Measurements from ENCODE around the gene CHKA. TPM values are rescaled to one million over a fixed set of nuclear protein-coding genes. Genes with fewer than 3 reads are reported as not detected.
A peak's percentile ranks its signal among the peaks of the same experiment; 100 is the strongest.
"Not testable (repeated sequence)": the region's sequence is repeated elsewhere in the genome, so short reads cannot be mapped to it uniquely, and the experiment has no call there.

CHKA gene
- total RNA-seq, 2 donors from 2014 or later, result 11.6 to 16.7 TPM

- H3K4me1 Mint-ChIP-seq (ENCODE audit: low read depth); ATAC-seq (replicated peaks in 1 of 2); H3K4me3 Mint-ChIP-seq; H3K9me3 Mint-ChIP-seq; H3K27ac Mint-ChIP-seq; H3K27me3 Mint-ChIP-seq (ENCODE audit: low read depth); DNase-seq; H3K36me3 Mint-ChIP-seq (ENCODE audit: insufficient read depth in 2 of 2): not testable (repeated sequence)
These were observed 28.2 kb downstream of the CHKA start for GRCh38 chr11:68092946-68093345.

GRCh38 chr11:68092411-68092810, 28.8 kb downstream of the CHKA start:
- no peak for ATAC-seq (replicated peaks in 1 of 2)
- no peaks in the 10 kb centered on the region for H3K9me3 Mint-ChIP-seq

GRCh38 chr11:68090706-68091105, 30.5 kb downstream of the CHKA start:
- Mint-ChIP-seq H3K36me3 (ENCODE audit: insufficient read depth in 2 of 2) (no peaks in the 10 kb centered on the region), H3K9me3 (no peaks in the 10 kb centered on the region), H3K27me3 (ENCODE audit: low read depth) (no peaks in the 10 kb centered on the region), H3K27ac (no peak overlapping the region), H3K4me1 (ENCODE audit: low read depth) (no peaks in the 10 kb centered on the region), H3K4me3 (no peak overlapping the region)
- ATAC-seq (replicated peaks in 1 of 2), result peak in 1 of 2 donors; percentile 36
- no peak for DNase-seq

More at GRCh38 chr11:68092411-68092810, 28.8 kb downstream of the CHKA start:
- Mint-ChIP-seq H3K36me3 (ENCODE audit: insufficient read depth in 2 of 2) (no peaks in the 10 kb centered on the region), H3K27ac (no peak overlapping the region), H3K4me3 (no peak overlapping the region), H3K4me1 (ENCODE audit: low read depth) (no peaks in the 10 kb centered on the region), H3K27me3 (ENCODE audit: low read depth) (no peaks in the 10 kb centered on the region)
- DNase-seq, result no peak

GRCh38 chr11:68090287-68090686, 30.9 kb downstream of the CHKA start:
- no peaks in the 10 kb centered on the region for H3K4me1 Mint-ChIP-seq (ENCODE audit: low read depth)
- no peak overlapping the region for H3K4me3 Mint-ChIP-seq
- H3K9me3 Mint-ChIP-seq, result no peaks in the 10 kb centered on the region
- no peaks in the 10 kb centered on the region for H3K27me3 Mint-ChIP-seq (ENCODE audit: low read depth)
- no peaks in the 10 kb centered on the region for H3K36me3 Mint-ChIP-seq (ENCODE audit: insufficient read depth in 2 of 2)
- no peak overlapping the region for H3K27ac Mint-ChIP-seq
- ATAC-seq (replicated peaks in 1 of 2) (no peak), DNase-seq (no peak)

- no peak for ATAC-seq (replicated peaks in 1 of 2)
- DNase-seq, result no peak
- Mint-ChIP-seq H3K36me3 (ENCODE audit: insufficient read depth in 2 of 2) (no peaks in the 10 kb centered on the region), H3K27me3 (ENCODE audit: low read depth) (no peaks in the 10 kb centered on the region), H3K27ac (no peak overlapping the region), H3K9me3 (no peaks in the 10 kb centered on the region), H3K4me3 (no peak overlapping the region), H3K4me1 (ENCODE audit: low read depth) (no peaks in the 10 kb centered on the region)
These were observed 31.5 kb downstream of the CHKA start for GRCh38 chr11:68089679-68090078.

GRCh38 chr11:68083517-68083916, 37.7 kb downstream of the CHKA start:
- no peak overlapping the region for H3K27ac Mint-ChIP-seq
- no peak overlapping the region for H3K4me3 Mint-ChIP-seq
- H3K9me3 Mint-ChIP-seq, result no peaks in the 10 kb centered on the region
- DNase-seq (no peak), ATAC-seq (replicated peaks in 1 of 2) (no peak)
- no peaks in the 10 kb centered on the region for H3K27me3 Mint-ChIP-seq (ENCODE audit: low read depth)
- no peaks in the 10 kb centered on the region for H3K36me3 Mint-ChIP-seq (ENCODE audit: insufficient read depth in 2 of 2)
- H3K4me1 Mint-ChIP-seq (ENCODE audit: low read depth), result no peaks in the 10 kb centered on the region

GRCh38 chr11:68082481-68082880, 38.7 kb downstream of the CHKA start:
- no peaks in the 10 kb centered on the region for H3K36me3 Mint-ChIP-seq (ENCODE audit: insufficient read depth in 2 of 2)
- H3K9me3 Mint-ChIP-seq, result no peaks in the 10 kb centered on the region
- H3K27me3 Mint-ChIP-seq (ENCODE audit: low read depth), result no peaks in the 10 kb centered on the region
- H3K4me3 Mint-ChIP-seq, result no peak overlapping the region
- DNase-seq (no peak), ATAC-seq (replicated peaks in 1 of 2) (no peak)
- no peaks in the 10 kb centered on the region for H3K4me1 Mint-ChIP-seq (ENCODE audit: low read depth)
- no peak overlapping the region for H3K27ac Mint-ChIP-seq

- DNase-seq (no peak), ATAC-seq (replicated peaks in 1 of 2) (no peak)
- H3K4me3 Mint-ChIP-seq, result no peak overlapping the region
- H3K27me3 Mint-ChIP-seq (ENCODE audit: low read depth), result no peaks in the 10 kb centered on the region
- H3K4me1 Mint-ChIP-seq (ENCODE audit: low read depth), result no peaks in the 10 kb centered on the region
- H3K36me3 Mint-ChIP-seq (ENCODE audit: insufficient read depth in 2 of 2), result no peaks in the 10 kb centered on the region
- H3K27ac Mint-ChIP-seq, result no peak overlapping the region
- no peaks in the 10 kb centered on the region for H3K9me3 Mint-ChIP-seq
These were observed 39.5 kb downstream of the CHKA start for GRCh38 chr11:68081691-68082090.

- no peak overlapping the region for H3K4me3 Mint-ChIP-seq
- H3K4me1 Mint-ChIP-seq (ENCODE audit: low read depth), result no peaks in the 10 kb centered on the region
- ATAC-seq (replicated peaks in 1 of 2) (no peak), DNase-seq (no peak)
- H3K36me3 Mint-ChIP-seq (ENCODE audit: insufficient read depth in 2 of 2), result no peaks in the 10 kb centered on the region
- no peaks in the 10 kb centered on the region for H3K27me3 Mint-ChIP-seq (ENCODE audit: low read depth)
- H3K27ac Mint-ChIP-seq, result no peak overlapping the region
- H3K9me3 Mint-ChIP-seq, result no peaks in the 10 kb centered on the region
These were observed 40.3 kb downstream of the CHKA start for GRCh38 chr11:68080860-68081259.

- no peaks in the 10 kb centered on the region for H3K4me1 Mint-ChIP-seq (ENCODE audit: low read depth)
- no peaks in the 10 kb centered on the region for H3K27me3 Mint-ChIP-seq (ENCODE audit: low read depth)
- no peak for DNase-seq
- no peaks in the 10 kb centered on the region for H3K9me3 Mint-ChIP-seq
- H3K27ac Mint-ChIP-seq, result no peak overlapping the region
- no peak overlapping the region for H3K4me3 Mint-ChIP-seq
- H3K36me3 Mint-ChIP-seq (ENCODE audit: insufficient read depth in 2 of 2), result no peaks in the 10 kb centered on the region
- no peak for ATAC-seq (replicated peaks in 1 of 2)
These were observed 43.3 kb downstream of the CHKA start for GRCh38 chr11:68077617-68078582.

GRCh38 chr11:68076371-68077042, 44.7 kb downstream of the CHKA start:
- Mint-ChIP-seq H3K9me3 (no peaks in the 10 kb centered on the region), H3K27me3 (ENCODE audit: low read depth) (no peaks in the 10 kb centered on the region), H3K27ac (no peak overlapping the region), H3K4me1 (ENCODE audit: low read depth) (no peaks in the 10 kb centered on the region), H3K36me3 (ENCODE audit: insufficient read depth in 2 of 2) (no peaks in the 10 kb centered on the region), H3K4me3 (no peak overlapping the region)
- ATAC-seq (replicated peaks in 1 of 2), result no peak
- no peak for DNase-seq

- H3K36me3 Mint-ChIP-seq (ENCODE audit: insufficient read depth in 2 of 2), result no peaks in the 10 kb centered on the region
- H3K9me3 Mint-ChIP-seq, result no peaks in the 10 kb centered on the region
- DNase-seq, result no peak
- no peak for ATAC-seq (replicated peaks in 1 of 2)
- H3K4me1 Mint-ChIP-seq (ENCODE audit: low read depth), result no peaks in the 10 kb centered on the region
- H3K4me3 Mint-ChIP-seq, result no peak overlapping the region
- H3K27ac Mint-ChIP-seq, result no peak overlapping the region
- no peaks in the 10 kb centered on the region for H3K27me3 Mint-ChIP-seq (ENCODE audit: low read depth)
These were observed 46.4 kb downstream of the CHKA start for GRCh38 chr11:68074584-68075352.

Measured in activated T-cell treated with anti-CD3 and anti-CD28 coated beads, Interleukin-2, amount 50 U/mL, for 72 hours (primary cell).